GM12878 (cell line): ENCODE measurements around the gene MBD6. TPM values are rescaled to one million over a fixed set of nuclear protein-coding genes. Genes with fewer than 3 reads are reported as not detected.

Experiments
- ATAC-seq: fragments of 200-7000 bp; cut with Tn5 transposase; 3 replicates; pipeline ENCODE4 v1.9.1; 2020; ENCODE audit warnings: mild to moderate bottlenecking, moderate library complexity
- BruUV-seq: library from RNA; stranded (reverse); fragments of 400-500 nt; replicated peaks from 2 replicates; lab custom pipeline; 2021; lab: Mats Ljungman, UMichigan
- CTCF ChIA-PET: fragments of 300-600 bp; sonication (Branson Sonifier 250); formaldehyde crosslinking; extraction: SDS; loops from one replicate; lab custom pipeline; 2021; ENCODE audit warnings: inconsistent platforms; lab: Yijun Ruan, JAX
- POLR2A ChIA-PET: fragments of 350-600 bp; formaldehyde crosslinking; extraction: SDS; loops from one replicate; lab custom pipeline; 2021; ENCODE audit warnings: inconsistent platforms; lab: Charles Lee
- RAD21 ChIA-PET: fragments of 300-600 bp; sonication (Branson Sonifier 250); formaldehyde crosslinking; loops from one replicate; lab custom pipeline; 2023; ENCODE audit warnings: antibody characterized with exemption; ENCODE audit not compliant: unreplicated experiment; lab: Charles Lee
- SMC1A ChIA-PET: fragments of 300-600 bp; sonication (Branson Sonifier 250); formaldehyde crosslinking; loops from one replicate; lab custom pipeline; 2023; ENCODE audit not compliant: unreplicated experiment, uncharacterized antibody; lab: Charles Lee
- DNase-seq: peaks from one replicate; pipeline ENCODE4 v3.0.0-alpha.2; 2011; ENCODE audit warnings: low read depth, low spot score
- FAIRE-seq: peaks from 3 replicates; lab custom pipeline; 2011; peaks lifted over from hg19 to GRCh38; lab: Jason Lieb, UNC
- H2AFZ ChIP-seq: 2 replicates; pipeline ENCODE4 v1.6.0; 2011; ENCODE audit warnings: low read depth, low read length, control low read depth; ENCODE audit not compliant: control insufficient read depth
- H3K27ac ChIP-seq: 2 replicates; pipeline ENCODE4 v1.5.1; 2011; ENCODE audit warnings: control low read depth; ENCODE audit not compliant: control insufficient read depth, insufficient read depth
- H3K27me3 ChIP-seq, 2 experiments: replicated peaks in 1 of 2; 2 replicates each; pipeline versions ENCODE4 v1.6.0 to v1.6.1; 2011; ENCODE audit warnings: low read length in 1 of 2; ENCODE audit not compliant: control insufficient read depth in 2 of 2, insufficient read depth in 2 of 2
- H3K36me3 ChIP-seq, 2 experiments: 2 replicates each; pipeline ENCODE4 v1.5.1; 2011; ENCODE audit warnings: low read length in 1 of 2; ENCODE audit not compliant: control insufficient read depth in 2 of 2, insufficient read depth in 2 of 2
- H3K4me1 ChIP-seq: 2 replicates; pipeline ENCODE4 v1.6.1; 2011; ENCODE audit warnings: mild to moderate bottlenecking, low read length, moderate library complexity, mixed read lengths; ENCODE audit not compliant: control insufficient read depth, insufficient read depth
- H3K4me2 ChIP-seq: 2 replicates; pipeline ENCODE4 v1.6.0; 2011; ENCODE audit warnings: control low read depth; ENCODE audit not compliant: control insufficient read depth, insufficient read depth
- H3K4me3 ChIP-seq: fragments of 200-600 bp; sonication (generic); 2 replicates; pipeline ENCODE4 v1.5.1; 2016
- H3K79me2 ChIP-seq: 2 replicates; pipeline ENCODE4 v1.6.0; 2011; ENCODE audit warnings: low read length; ENCODE audit not compliant: control insufficient read depth, insufficient read depth
- H3K9ac ChIP-seq: 2 replicates; pipeline ENCODE4 v1.8.0; 2011; ENCODE audit warnings: low read length, control low read depth, mixed read lengths; ENCODE audit not compliant: control insufficient read depth, insufficient read depth
- H3K9me3 ChIP-seq: replicated peaks from 3 replicates; pipeline ENCODE4 v1.5.1; 2011; ENCODE audit warnings: mild to moderate bottlenecking, low read length; ENCODE audit not compliant: control insufficient read depth, insufficient read depth
- H4K20me1 ChIP-seq: 2 replicates; pipeline ENCODE4 v1.6.0; 2011; ENCODE audit not compliant: control insufficient read depth, insufficient read depth
- ATF7 ChIP-seq: fragments of 450-650 bp; IDR thresholded peaks from 2 replicates; pipeline ENCODE4 v1.6.1; 2016; ENCODE audit warnings: low read depth, mild to moderate bottlenecking
- BHLHE40 ChIP-seq, 2 experiments: fragments of 450-650 bp in 1 of 2; IDR thresholded peaks; 2 replicates each; pipeline ENCODE4 v1.6.1; 2011 to 2017; ENCODE audit warnings: low read depth in 2 of 2, borderline replicate concordance in 1 of 2, improper control_type of control experiment in 1 of 2, low read length in 1 of 2, mild to moderate bottlenecking in 1 of 2
- DPF2 ChIP-seq: fragments of 450-650 bp; IDR thresholded peaks from 2 replicates; pipeline ENCODE4 v1.6.1; 2017; ENCODE audit warnings: mild to moderate bottlenecking
- HCFC1 ChIP-seq: fragments of 150-350 bp; IDR thresholded peaks from 2 replicates; pipeline ENCODE4 v1.6.1; 2014; ENCODE audit warnings: low read length
- MEF2A ChIP-seq: IDR thresholded peaks from 2 replicates; pipeline ENCODE4 v1.6.1; 2011; ENCODE audit warnings: low read depth, mild to moderate bottlenecking, low read length, moderate library complexity; ENCODE audit not compliant: insufficient read depth
- MXI1 ChIP-seq: fragments of 150-350 bp; IDR thresholded peaks from 2 replicates; pipeline ENCODE4 v1.6.1; 2011; ENCODE audit warnings: low read depth, mild to moderate bottlenecking, inconsistent platforms, low read length, improper control_type of control experiment
- NFYA ChIP-seq: IDR thresholded peaks from 2 replicates; pipeline ENCODE4 v1.6.1; 2011; ENCODE audit warnings: low read depth, mild to moderate bottlenecking, low read length, improper control_type of control experiment, borderline replicate concordance
- PML ChIP-seq: IDR thresholded peaks from 2 replicates; pipeline ENCODE4 v1.6.1; 2012; ENCODE audit warnings: low read length, inconsistent platforms
- SP1 ChIP-seq: IDR thresholded peaks from one replicate; pipeline ENCODE4 v1.6.1; 2011; ENCODE audit warnings: low read depth, low read length
- YBX1 ChIP-seq: fragments of 450-650 bp; IDR thresholded peaks from 2 replicates; pipeline ENCODE4 v1.6.1; 2016; ENCODE audit warnings: antibody characterized with exemption
- ZZZ3 ChIP-seq: IDR thresholded peaks from 2 replicates; pipeline ENCODE4 v1.6.1; 2011; ENCODE audit warnings: low read depth; ENCODE audit not compliant: control insufficient read depth, insufficient read length
- WGBS: methylation state at CpG from one replicate; pipeline ENCODE4 v1.1.6; 2016; ENCODE audit warnings: low lambda C conversion rate; ENCODE audit not compliant: insufficient replicate concordance, insufficient coverage; ENCODE audit errors: missing lambda C conversion rate; 5-methylcytosine and 5-hydroxymethylcytosine counted together
- in situ Hi-C: fragments of 300-500 bp; cut with MboI; formaldehyde crosslinking; loops from 9 replicates; pipeline ENCODE4 v1.14.3; 2018; ENCODE audit warnings: mixed read lengths
- intact Hi-C: fragments of 100-400 bp; cut with micrococcal nuclease; formaldehyde crosslinking; loops from one replicate; pipeline ENCODE4 v1.14.2; 2022; ENCODE audit not compliant: unreplicated experiment
- polyA plus RNA-seq, 11 experiments: library from polyadenylated mRNA; depleted of rRNA in 4 of 11; unstranded in 6 of 11; stranded (reverse) in 5 of 11; fragments of >200 nt; fragmentation: Nextera tagmentation in 4 of 11; fragmentation: Illumina TruSeq in 1 of 11; extraction: Ambion mirVana in 4 of 11; extraction: Trizol in 1 of 11; gene quantifications; 1 replicate in 1 of 11; 2 replicates in 10 of 11; pipeline versions ENCODE4 v1.2.1 to v1.2.3, GENCODE V29; 2011 to 2016; ENCODE audit warnings: inconsistent platforms in 2 of 11, missing spikeins in 2 of 11, low read depth in 1 of 11
- total RNA-seq, 4 experiments: library from RNA; depleted of rRNA in 3 of 4; stranded (reverse); fragments of >200 nt in 3 of 4; fragmentation: Illumina TruSeq in 1 of 4; extraction: Trizol in 1 of 4; gene quantifications; 2 replicates each; pipeline versions ENCODE4 v1.2.1 to v1.2.3, GENCODE V29; 2013 to 2021
- TF ChIP-seq, protein P1 (sequence below), 3 experiments: IDR thresholded peaks in 2 of 3; conservative IDR thresholded peaks in 1 of 3; 2 replicates each; pipeline ENCODE4 v1.5.1; 2011; ENCODE audit warnings: low read depth in 3 of 3, low read length in 3 of 3, mild to moderate bottlenecking in 3 of 3, control low read depth in 2 of 3, moderate library complexity in 2 of 3, inconsistent platforms in 1 of 3, mixed read lengths in 1 of 3; ENCODE audit not compliant: control insufficient read depth in 2 of 3, insufficient read depth in 1 of 3; ENCODE audit errors: extremely low read depth in 1 of 3
- TF ChIP-seq, protein P2 (sequence below): fragments of 150-350 bp; IDR thresholded peaks from 2 replicates; pipeline ENCODE4 v1.6.1; 2014; ENCODE audit warnings: mild to moderate bottlenecking, low read depth, low read length
- TF ChIP-seq, protein P3 (sequence below): IDR thresholded peaks from 2 replicates; pipeline ENCODE4 v1.6.1; 2012; ENCODE audit warnings: low read depth, low read length, improper control_type of control experiment
- TF ChIP-seq, protein P4 (sequence below): fragments of 450-650 bp; IDR thresholded peaks from 2 replicates; pipeline ENCODE4 v1.6.1; 2016; ENCODE audit warnings: mild to moderate bottlenecking

Gene MBD6
- total and polyA plus RNA-seq, 10 of the 15 experiments (the other 5 are each of a cell fraction or from before 2014, with no cell fraction given): 1.5 to 52.7 (median 6.8) TPM

DNA sequence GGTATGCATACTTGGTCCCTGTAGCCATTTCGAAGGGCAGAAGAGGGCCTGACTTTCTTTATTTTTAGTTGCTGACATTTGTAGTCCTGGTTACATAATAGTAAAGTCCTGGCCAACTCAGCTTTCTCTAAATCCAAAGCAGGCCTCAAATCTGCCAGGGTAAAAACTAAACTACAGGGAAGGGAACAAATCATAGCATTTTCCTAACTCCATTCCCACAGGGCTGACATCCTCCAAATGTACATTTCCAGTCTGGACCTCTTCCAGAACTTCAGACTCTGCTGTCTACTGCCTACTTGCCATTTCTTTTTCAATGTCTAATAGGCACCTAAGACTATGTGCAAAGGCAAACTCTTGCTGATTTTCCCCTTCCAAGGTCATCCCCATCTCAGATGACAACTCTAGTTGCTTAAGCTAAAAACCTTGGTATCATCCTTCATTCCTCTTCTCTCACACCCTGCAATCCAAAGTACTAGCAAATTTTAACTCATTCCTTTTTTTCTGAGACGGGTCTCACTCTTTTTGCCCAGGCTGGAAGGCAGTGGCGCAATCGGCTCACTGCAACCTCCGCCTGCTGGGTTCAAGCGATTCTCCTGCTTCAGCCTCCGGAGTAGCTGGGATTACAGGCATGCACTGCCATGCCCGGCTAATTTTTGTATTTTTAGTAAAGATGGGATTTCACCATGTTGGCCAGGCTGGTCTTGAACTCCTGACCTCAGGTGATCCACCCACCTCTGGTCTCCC, 4.3 kb upstream of the MBD6 start (continued):
- TF ChIP-seq BHLHE40 (IDR thresholded peaks at IDR 0.05; ENCODE audit: borderline replicate concordance in 1 of 2, low read depth in 2 of 2, low read length in 1 of 2) (no peak), MEF2A (no peak), NFYA (no peak), YBX1 (no peak)
- TF ChIP-seq, protein P1, sequence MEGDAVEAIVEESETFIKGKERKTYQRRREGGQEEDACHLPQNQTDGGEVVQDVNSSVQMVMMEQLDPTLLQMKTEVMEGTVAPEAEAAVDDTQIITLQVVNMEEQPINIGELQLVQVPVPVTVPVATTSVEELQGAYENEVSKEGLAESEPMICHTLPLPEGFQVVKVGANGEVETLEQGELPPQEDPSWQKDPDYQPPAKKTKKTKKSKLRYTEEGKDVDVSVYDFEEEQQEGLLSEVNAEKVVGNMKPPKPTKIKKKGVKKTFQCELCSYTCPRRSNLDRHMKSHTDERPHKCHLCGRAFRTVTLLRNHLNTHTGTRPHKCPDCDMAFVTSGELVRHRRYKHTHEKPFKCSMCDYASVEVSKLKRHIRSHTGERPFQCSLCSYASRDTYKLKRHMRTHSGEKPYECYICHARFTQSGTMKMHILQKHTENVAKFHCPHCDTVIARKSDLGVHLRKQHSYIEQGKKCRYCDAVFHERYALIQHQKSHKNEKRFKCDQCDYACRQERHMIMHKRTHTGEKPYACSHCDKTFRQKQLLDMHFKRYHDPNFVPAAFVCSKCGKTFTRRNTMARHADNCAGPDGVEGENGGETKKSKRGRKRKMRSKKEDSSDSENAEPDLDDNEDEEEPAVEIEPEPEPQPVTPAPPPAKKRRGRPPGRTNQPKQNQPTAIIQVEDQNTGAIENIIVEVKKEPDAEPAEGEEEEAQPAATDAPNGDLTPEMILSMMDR (IDR thresholded peaks at IDR 0.05 in 2 of 3, conservative IDR thresholded peaks at IDR 0.05 in 1 of 3; ENCODE audit: control insufficient read depth in 2 of 3, extremely low read depth in 1 of 3, insufficient read depth in 1 of 3, low read depth in 3 of 3, low read length in 3 of 3): no peak

DNA sequence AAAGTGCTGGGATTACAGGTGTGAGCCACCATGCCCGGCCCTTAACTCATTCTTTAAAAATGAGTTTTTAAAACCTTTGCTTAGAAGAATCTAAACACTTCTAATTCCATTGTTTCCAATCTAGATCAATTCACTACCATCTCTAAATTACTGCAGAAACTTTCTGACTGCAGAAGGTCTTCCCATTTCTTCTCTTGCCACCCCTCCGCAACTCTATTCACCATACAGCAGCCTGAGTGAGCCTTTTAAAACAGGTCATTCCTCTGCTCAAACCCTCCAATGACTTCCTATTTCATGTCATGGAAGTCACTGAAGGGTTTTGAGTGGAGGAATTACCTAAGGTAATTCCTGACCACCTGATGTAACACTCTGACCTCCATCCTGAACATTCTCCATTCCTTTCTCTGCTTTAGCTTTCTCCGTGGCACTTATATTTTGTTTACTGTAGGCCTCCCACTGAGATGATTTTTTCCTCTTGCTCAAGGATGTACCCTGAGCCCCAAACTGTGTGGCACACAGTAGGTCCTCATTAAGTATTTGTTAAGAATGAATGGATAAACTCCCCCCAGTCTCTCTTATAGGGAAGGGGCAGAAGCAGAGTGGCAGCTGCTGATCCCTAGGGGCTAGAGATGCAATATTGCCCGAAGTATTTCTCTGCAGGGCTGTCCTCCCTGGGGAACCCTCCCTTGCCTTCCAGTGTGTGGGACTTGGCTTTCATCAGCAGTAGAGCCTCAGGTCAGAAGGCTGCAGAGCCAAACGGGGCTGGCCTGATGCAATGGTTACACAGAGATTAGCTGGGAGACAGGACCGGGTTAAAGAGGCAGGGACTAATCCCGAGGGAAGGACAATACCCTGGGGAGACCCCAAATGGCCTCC, 3.5 kb upstream of the MBD6 start:
- intact Hi-C loops: no loop called here
- FAIRE-seq (no peak), ATAC-seq (no peak), DNase-seq (no peak)
- Histone ChIP-seq H3K4me1 (peaks cover 20% of the 10 kb centered on the region), H3K9ac (peak overlapping the region; percentile 97), H3K27ac (peak overlapping the region; percentile 96), H3K79me2 (peaks cover 40% of the 10 kb centered on the region), H3K9me3 (no peaks in the 10 kb centered on the region), H2AFZ (no peak overlapping the region), H4K20me1 (peaks cover 4% of the 10 kb centered on the region; the same call in 1 of the 2 replicates), H3K4me2 (peak overlapping the region; percentile 61), H3K27me3 (no peaks in the 10 kb centered on the region), H3K4me3 (peak overlapping the region; percentile 98), H3K36me3 (peaks cover 22 to 30% of the 10 kb centered on the region in 2 experiments)
- WGBS: 29% methylated on average over 7 of the region's 7 CpGs
- CTCF ChIA-PET: interaction anchor here (1.2 to 4.0 kb wide), 3 partner anchors 39 to 237 kb away, joined by 3 to 13 read pairs (median 3); partner anchors contain the start of gene ARHGAP9
- no TSS peak for BruUV-seq
- SMC1A ChIA-PET: interaction anchor here (1.1 to 1.6 kb wide), 2 partner anchors 60 to 89 kb away, joined by 3 to 5 read pairs; no protein-coding TSS in a partner anchor
- POLR2A ChIA-PET: interaction anchor here (0.5 to 1.3 kb wide), 4 partner anchors 17 to 407 kb away, joined by 3 to 5 read pairs (median 4); partner anchors contain the start of gene ARHGAP9
- RAD21 ChIA-PET: interaction anchor here (2.4 kb wide), 1 partner anchor 42 kb away, joined by 9 read pairs; no protein-coding TSS in a partner anchor
- in situ Hi-C loops: no loop called here
- TF ChIP-seq, protein P2, sequence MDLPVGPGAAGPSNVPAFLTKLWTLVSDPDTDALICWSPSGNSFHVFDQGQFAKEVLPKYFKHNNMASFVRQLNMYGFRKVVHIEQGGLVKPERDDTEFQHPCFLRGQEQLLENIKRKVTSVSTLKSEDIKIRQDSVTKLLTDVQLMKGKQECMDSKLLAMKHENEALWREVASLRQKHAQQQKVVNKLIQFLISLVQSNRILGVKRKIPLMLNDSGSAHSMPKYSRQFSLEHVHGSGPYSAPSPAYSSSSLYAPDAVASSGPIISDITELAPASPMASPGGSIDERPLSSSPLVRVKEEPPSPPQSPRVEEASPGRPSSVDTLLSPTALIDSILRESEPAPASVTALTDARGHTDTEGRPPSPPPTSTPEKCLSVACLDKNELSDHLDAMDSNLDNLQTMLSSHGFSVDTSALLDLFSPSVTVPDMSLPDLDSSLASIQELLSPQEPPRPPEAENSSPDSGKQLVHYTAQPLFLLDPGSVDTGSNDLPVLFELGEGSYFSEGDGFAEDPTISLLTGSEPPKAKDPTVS: no peak
- TF ChIP-seq PML (no peak), DPF2 (peak; percentile 33; the same call in 1 of the 2 replicates), SP1 (no peak), ATF7 (no peak), MXI1 (no peak), HCFC1 (no peak), ZZZ3 (no peak)
- TF ChIP-seq, protein P3, sequence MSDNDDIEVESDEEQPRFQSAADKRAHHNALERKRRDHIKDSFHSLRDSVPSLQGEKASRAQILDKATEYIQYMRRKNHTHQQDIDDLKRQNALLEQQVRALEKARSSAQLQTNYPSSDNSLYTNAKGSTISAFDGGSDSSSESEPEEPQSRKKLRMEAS: no peak
- TF ChIP-seq, protein P4, sequence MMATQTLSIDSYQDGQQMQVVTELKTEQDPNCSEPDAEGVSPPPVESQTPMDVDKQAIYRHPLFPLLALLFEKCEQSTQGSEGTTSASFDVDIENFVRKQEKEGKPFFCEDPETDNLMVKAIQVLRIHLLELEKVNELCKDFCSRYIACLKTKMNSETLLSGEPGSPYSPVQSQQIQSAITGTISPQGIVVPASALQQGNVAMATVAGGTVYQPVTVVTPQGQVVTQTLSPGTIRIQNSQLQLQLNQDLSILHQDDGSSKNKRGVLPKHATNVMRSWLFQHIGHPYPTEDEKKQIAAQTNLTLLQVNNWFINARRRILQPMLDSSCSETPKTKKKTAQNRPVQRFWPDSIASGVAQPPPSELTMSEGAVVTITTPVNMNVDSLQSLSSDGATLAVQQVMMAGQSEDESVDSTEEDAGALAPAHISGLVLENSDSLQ: no peak
